Measurements from ENCODE around the gene NPC1.

Gene NPC1

DNA sequence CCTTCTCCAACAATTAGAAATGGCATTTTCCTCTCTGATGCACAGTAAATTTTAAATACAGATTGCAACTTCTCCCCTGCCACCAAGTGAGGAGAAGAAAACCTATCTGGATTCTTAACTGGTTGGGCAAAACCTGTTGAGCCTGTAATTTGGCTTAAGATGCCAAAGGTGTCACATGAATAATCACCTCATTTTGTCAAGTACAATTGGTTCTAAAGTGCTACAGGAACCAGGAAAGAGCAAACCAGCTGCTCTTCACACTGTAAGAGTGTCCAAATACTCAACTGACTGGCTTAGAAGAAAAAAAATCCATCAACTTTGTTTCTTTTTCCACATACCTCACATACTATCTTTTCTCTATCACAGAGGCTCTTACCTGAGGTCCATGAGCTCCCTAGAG, 35.4 kb downstream of the NPC1 start:
- DNase-seq (ENCODE audit: low read depth in 2 of 2, low spot score in 1 of 2), result no peak

DNA sequence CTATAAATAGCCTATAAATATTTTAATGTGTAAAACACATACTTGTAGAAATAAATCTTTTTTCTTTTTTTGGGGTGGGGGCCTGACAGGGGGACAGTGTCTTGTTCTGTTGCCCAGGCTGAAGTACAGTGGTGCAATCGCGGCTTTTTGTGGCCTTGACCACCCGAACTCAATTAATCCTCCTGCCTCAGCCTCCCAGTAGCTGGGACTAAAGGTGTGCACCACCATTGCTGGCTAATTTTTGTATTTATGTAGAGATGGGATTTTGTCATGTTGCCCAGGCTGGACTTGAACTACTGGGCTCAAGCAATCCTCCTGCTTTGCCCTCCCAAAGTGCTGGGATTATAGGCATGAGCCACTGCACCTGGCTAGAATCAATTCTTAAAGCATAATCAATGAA, 37.6 kb downstream of the NPC1 start:
- DNase-seq (ENCODE audit: low read depth in 2 of 2, low spot score in 1 of 2), result no peak

DNA sequence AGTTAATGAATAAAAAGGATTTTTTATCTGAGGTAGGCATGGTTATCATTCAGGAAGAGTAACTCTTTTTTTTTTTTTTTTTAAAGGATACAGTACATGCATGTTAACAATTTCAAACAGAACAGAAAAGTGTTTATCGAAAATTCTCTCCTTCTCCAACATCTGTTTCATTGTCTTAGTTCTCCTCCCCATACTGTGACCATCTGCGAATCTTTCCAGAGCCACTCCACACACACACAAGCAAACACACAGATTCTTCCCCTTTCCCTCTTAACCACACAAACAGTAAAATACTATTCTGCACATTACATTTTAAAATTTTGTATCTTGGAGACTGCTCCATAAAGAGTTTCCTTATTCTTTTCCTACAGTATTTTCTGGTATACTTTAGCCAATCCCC, 38.0 kb downstream of the NPC1 start:
- no peak for DNase-seq (ENCODE audit: low read depth in 2 of 2, low spot score in 1 of 2)

DNA sequence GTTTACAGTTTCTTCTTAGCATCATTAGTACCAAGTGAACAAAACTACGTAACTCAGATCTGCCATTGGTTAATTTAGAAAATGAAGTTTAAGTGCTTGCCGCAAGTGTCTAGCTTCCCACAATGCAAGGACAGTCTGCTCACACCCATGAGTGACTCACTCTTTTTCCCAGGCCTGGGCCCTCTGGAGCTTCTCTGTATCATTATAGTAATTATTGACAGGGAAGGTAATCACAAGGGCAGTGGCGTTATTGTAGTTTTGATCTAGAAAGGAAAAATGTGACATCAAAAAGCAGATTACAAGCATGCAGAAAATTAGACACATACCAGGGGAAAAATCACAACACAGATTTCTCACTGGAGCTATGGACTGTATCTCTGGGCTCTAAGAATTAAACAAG, 38.5 kb downstream of the NPC1 start:
- no peak for DNase-seq (ENCODE audit: low read depth in 2 of 2, low spot score in 1 of 2)

DNA sequence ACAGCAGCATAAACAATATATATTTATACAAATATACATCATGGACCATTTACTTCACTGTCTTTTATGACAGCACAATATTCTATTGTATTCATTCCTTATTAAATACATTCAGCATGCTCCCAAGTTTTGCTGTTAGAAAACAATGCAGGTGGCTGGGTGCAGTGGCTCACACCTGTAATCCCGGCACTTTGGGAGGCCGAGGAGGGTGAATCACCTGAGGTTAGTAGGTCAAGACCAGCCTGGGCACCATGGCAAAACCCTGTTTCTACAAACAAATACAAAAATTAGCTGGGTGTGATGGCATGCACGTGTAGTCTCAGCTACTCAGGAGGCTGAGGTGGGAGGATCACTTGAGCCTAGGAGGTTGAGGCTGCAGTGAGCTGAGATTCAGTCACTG, 39.0 kb downstream of the NPC1 start:
- no peak for DNase-seq (ENCODE audit: low read depth in 2 of 2, low spot score in 1 of 2)

DNA sequence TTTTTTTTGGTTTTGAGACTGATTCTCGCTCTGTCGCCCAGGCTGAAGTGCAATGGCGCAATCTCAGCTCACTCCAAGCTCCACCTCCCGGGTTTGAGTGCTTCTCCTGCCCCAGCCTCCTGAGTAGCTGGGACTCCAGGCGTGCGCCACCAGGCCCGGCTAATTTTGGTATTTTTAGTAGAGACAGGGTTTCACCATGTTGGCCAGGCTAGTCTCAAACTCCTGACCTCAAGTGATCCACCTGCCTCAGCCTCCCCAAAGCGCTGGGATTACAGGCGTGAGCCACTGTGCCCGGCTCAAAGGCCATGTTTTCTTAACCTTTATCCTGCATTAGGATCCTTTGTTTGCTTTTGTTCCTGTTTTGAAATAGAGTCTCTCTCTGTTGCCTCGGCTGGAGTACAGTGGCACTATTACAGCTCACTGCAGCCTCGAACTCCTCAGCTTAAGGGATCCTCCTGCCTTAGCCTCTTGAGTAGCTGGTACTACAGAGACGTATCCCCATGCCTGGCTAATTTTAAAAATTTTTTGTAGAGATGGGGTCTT, 41.0 kb downstream of the NPC1 start:
- no peak for DNase-seq (ENCODE audit: low read depth in 2 of 2, low spot score in 1 of 2)

DNA sequence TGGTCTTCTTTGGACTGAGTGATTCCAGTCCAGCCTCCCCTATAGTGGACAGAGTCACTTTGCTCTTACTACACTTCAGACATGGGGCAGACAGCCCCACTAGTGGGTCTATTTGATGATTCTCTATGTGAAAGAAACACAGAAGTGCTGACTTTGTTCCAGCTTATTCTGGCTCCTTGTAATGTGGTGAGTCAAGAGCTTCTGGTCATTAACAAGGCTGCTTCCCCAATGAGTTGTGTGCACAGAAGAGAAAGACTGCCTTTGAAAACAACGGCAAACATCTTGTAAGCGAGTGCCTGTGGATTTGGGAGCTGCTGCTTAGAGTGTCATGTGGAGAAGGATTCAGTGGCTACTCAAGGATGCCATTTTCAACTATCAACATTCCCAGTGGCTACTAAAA, 43.8 kb downstream of the NPC1 start:
- no peak for DNase-seq (ENCODE audit: low read depth in 2 of 2, low spot score in 1 of 2)

DNA sequence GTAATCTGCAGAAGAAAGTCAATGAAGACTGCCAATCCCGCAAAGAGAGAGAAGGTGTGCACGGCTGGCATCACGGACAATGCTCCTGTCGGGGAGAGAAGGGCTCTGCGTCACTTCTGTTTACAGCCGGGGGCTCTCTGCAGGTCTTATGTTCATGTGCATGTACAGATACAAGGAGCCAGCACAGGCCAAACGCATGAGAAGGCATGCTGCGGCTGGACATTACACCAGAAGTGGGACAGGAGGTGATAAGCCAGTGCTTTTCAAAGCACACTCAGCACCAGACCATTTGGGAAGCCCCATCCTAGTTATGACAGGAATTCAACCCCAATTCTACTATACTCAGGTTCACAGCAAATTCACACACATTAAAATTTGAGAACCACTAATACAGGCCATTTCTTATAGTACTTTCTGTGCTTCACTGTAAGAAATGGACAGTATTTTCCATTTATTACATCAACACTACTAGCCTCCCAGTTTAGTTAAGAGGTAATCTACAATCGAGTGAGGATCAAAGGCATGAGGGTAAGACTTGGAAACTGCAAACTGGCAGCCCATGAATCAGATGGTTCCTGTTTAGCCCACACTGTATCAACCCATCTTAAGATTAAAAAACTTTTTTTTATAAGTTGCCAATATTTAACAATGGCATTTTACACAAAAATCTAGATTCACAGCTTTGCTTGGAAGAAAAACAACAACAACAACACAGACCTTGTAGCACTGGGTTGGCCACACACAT, 44.8 kb downstream of the NPC1 start:
- no peak for DNase-seq (ENCODE audit: low read depth in 2 of 2, low spot score in 1 of 2)

DNA sequence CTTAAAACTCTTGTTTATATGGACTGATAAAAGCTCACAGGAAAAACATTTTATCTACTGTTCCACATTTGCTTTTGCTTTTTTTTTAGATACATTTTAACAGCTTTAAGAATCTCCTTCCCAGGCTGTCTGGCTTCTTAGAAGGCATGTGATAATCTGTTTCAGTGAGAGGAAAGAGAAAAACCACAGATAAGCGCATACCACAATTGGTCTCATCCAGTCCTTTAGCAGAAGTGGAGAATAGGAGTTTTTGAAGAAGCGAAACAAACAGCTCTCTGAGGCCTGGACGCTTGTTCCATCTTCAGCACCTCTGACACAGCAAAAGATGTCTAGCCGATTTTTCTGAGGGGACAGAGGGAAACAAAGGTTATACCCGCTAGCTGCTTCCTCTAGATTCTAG, 45.4 kb downstream of the NPC1 start:
- no peak for DNase-seq (ENCODE audit: low read depth in 2 of 2, low spot score in 1 of 2)

DNA sequence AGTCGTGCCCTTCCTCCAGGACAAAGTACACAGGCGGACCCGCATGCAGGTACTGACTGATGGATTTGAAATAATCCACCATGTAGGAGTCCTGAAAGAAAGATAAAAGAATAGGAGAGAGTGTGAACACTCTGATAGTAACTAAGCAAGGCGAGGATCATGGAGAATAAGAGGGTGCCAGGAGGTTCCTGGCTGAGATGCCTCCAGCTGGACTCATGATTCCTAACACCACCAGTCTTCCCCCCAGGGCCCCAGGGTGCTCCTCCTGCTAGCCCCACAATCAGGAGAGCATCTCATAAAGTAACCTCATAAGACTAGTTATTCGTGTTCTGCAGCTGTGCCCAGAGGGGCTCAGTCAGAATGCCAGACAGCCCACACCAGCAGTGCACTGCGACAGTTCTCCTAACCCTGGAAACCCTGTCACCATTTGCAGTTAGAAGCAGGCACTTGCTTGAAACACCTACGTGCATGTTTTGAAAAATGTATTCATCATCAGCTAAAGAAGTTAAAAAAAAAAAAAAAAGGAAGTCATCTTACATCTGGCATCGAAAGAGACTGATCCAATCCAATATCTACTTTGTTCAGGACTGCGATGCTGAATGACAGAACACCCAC, 46.3 kb downstream of the NPC1 start:
- no peak for DNase-seq (ENCODE audit: low read depth in 2 of 2, low spot score in 1 of 2)

DNA sequence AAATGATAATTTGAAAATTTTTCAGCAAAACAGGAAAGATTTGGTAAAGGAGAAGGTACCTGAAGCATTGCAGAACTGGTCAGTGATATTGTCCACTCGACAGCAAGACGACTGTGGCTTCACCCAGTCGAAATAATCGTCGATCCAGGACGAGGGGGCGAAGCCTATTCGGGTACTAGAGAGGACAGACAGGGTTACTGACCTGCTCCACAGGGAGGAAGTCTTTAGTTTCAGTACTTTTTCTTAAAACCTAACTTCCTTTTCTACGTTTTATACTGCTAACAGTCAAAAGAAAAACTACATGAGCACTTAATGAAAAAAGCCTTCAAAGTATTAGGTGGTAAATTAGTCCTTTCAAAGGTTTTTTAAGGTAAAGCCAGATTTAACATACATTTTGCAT, 47.0 kb downstream of the NPC1 start:
- DNase-seq (ENCODE audit: low read depth in 2 of 2, low spot score in 1 of 2), result no peak

DNA sequence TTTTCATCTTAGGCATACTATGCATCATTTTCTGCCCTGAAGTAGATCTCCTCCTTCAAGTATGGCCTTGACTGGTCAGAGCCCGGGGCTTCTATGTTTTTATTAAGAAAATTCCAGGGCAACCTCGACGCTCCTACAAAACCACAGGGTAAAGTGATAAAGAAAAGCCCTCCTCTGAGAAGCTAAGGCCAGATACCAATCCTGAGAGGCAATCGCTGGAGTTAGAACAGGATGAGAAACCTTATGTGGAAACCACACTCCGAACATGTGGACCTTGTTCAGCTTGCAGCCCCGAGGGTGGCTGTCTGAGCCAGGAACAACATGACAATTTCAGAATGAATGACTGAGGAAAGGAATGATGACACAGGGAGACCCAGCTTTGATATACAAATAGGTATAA, 47.4 kb downstream of the NPC1 start:
- DNase-seq (ENCODE audit: low read depth in 2 of 2, low spot score in 1 of 2), result no peak

DNA sequence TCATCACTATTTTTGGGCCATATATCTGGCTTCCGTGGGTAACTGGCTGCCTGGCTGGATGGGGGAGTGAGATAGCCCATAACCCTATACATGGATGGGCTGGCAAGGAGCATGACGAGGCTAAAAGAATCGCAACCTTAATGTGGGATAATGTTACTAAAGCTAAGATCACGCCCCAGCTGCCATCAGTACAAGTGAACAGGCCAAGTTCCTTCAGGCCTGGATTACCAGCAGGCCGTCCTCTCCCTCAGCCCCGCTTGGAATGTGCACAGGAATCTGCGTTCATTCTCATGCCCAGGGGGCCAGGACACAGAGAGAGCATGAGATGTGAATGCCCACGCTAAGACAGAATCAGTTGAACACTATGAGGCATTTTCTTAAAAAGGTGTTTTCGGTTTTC, 48.3 kb downstream of the NPC1 start:
- no peak for DNase-seq (ENCODE audit: low read depth in 2 of 2, low spot score in 1 of 2)

DNA sequence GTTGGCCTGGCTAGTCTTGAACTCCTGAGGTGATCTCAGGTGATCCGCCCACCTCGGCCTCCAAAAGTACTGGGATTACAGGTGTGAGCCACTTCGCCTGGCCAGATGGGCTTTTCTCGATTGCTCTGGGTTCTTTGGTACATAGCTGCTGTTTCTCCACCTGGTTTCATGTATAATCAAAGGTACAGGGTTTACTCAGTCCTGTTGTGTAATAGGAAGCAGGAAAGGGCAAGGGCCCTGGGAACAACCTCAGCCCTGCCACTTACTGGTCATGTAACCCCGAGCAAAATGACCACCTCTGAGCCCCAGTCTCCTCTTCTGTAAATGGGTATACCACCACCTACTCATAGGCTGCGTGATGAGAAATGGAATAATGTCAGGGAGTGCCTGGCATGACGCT, 49.0 kb downstream of the NPC1 start:
- no peak for DNase-seq (ENCODE audit: low read depth in 2 of 2, low spot score in 1 of 2)

DNA sequence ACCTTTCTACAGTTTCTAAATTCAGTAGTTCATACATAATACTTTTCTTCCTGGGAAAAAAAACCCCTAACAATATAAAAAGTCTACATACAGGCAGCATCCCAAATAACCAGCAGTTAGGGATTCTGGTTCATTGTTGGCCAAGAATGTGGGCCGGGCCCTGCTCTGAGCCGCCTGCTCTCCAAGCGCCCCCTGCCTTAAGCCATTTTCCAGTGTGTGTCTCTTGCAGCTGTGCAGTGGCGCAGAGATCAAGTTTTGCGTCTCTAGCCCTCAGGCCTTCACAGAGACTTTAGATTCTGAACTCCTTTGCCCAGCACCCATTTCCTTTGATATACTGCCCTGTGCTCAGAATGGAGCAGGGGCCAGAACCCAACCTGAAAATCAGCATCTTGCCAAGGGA, 50.1 kb downstream of the NPC1 start:
- no peak for DNase-seq (ENCODE audit: low read depth in 2 of 2, low spot score in 1 of 2)

DNA sequence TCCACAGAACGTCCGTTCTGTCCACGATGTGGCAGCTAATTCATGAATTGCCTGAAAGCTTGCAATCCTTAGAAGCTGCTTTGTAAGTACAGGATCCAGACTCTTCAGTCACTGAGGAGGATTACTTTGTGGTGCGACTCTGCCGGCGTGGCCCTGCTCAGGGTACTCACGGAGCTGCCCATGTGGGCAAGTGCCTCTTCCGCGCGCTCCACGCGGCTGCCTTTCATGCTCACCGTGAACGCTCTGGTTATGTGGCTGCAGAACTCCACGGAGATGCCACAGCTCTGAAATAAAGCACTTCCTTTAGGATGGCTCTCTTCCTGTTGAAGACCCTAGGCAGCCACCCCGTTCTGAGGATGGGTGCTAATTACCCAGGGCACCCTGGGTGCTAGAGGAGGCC, 52.0 kb downstream of the NPC1 start:
- DNase-seq (ENCODE audit: low read depth in 2 of 2, low spot score in 1 of 2), result no peak

DNA sequence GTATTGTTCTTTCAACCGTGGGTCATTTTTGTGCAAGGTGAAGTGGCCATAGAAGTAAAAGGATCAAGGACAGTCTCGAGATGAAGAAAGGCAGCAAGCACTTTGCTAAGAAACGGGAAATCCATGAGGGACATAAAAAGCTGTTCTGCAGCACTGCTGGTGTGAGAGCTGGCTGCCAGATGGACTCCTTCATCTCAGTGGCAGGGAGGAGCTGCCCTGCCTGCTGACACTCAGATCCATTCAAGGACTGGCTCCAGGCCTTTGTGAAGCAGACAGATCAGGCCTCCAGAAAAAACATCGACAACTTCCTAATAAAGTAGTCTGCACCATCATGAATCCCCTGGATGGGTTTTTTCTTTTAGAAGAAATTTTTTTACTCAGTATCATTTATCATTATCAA, 53.5 kb downstream of the NPC1 start:
- DNase-seq (ENCODE audit: low read depth in 2 of 2, low spot score in 1 of 2), result no peak

DNA sequence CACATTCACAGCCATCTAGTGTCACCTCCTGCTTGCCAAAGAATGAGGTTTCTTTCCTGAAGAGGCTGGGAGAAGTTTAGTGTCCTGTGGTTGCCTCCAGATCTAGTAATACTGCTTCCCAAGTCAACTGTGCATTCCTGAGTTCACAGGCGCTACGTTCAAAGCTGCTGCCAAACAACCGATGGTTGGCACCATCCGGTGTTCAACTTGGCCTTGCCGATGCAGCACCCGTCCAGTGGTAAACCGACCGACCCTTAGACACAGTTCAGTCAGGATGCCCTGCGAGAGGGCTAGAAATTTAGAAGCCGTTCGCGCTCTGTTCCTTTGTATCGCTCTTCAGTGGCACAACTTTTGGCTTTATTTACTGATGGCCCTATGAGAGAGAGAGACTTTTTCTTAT, 54.4 kb downstream of the NPC1 start:
- no peak for DNase-seq (ENCODE audit: low read depth in 2 of 2, low spot score in 1 of 2)

DNA sequence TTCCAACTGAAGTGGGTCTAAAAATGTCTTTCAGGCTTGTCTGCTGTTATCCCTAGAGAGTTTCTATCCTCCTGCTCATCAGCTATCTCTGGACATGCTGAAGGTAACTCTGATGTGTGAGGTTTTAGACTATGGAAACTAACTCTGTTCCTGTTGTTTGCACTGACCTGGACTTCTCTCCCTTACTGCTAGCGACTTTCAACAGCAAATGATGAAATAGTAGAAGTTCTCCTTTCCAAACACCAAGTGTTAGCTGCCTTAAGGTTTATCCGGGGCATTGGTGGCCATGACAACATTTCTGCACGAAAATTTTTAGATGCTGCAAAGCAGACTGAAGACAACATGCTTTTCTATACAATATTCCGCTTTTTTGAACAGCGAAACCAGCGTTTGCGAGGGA, 56.1 kb downstream of the NPC1 start:
- DNase-seq (ENCODE audit: low read depth in 2 of 2, low spot score in 1 of 2), result no peak

DNA sequence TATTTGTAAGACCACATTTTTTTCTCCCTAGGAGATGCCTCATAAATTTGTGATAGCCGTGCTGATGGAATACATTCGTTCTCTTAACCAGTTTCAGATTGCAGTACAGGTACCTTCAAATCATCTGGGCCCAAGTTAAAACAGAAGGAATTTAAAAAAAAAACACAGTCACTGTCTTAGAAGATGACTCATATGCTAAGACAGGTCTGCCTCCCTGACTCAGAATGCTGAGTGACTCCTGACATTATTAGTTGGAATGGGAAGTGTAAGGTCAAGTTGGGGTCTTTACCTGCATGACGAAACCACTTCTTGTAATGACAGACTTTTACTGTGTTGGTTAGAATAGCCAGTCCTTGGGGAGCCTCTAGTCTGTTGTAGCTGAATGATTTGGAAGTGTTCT, 56.7 kb downstream of the NPC1 start:
- no peak for DNase-seq (ENCODE audit: low read depth in 2 of 2, low spot score in 1 of 2)

DNA sequence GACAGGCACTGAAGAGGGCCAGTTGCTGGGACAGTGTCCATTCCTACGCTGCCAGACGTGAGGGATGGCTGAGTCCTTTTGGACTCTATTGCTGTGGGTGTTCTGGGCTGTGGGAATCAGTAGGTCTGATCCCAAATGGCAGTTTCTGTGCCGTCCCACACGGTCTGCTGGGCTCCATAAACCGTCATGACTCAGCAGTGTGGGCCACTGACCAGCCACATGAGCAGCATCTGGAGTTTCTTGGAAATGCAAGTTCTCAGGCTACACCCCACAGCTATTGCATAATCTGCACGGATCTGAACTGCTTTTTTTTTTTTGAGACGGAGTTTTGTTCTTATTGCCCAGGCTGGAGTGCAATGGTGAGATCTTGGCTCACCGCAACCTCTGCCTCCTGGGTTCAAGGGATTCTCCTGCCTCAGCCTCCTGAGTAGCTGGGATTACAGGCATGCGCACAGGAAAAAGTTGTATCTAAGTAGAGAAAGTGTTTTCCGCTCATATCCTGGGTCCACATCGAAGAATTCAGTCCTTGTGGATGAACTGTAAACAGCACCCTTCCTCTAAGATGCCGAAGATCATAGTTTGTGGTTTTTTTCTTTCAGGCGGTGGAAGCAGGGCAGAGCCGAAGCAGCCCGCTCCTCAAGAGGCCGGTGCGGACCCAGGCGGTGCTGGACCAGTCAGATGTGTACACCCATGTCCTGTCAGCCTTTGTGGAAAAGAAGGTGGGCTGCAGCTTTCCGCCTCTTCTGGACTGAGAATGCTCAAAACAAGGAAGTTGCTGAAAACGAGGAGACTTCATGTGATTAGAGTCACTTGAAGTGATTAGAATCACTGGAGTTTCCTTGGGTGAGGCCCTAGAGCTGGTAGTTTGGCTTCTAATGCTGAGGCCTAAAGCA, 57.5 kb downstream of the NPC1 start:
- no peak for DNase-seq (ENCODE audit: low read depth in 2 of 2, low spot score in 1 of 2)

DNA sequence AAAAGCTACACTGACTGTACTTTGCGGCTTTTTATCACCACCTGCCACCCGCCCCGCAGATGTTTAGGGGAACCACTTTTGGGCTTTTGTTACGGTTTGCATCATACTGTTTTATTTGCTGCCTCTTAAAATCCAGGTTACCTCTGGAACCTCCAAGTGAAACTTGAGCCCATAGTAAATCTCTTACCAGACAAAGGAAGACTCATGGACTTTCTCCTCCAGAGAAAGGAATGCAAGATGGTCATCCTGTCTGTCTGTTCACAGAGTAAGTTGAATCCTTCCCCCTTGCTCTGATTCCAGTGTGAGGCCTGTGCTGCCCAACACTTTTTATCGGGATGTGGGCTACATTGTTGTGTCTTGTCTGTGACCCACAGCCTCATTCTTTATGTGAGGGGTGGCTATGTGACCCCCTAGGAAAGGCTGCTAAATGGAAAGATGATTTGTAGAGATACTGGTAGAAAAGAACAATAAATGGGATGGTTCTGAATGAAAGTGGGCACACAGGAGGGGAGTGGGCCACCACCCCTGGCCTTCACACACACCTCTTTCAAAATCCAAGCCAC, 59.7 kb downstream of the NPC1 start:
- no peak for DNase-seq (ENCODE audit: low read depth in 2 of 2, low spot score in 1 of 2)
